Measurements from ENCODE around the gene THRA.
A peak's percentile ranks its signal among the peaks of the same experiment; 100 is the strongest.

Gene THRA

GRCh38 chr17:40065769-40066510 is 3.2 kb downstream of the THRA start:
- DNase-seq: no peak

- no peak for DNase-seq
These were observed 4.9 kb downstream of the THRA start for GRCh38 chr17:40067710-40068109.

GRCh38 chr17:40068129-40068581 is 5.4 kb downstream of the THRA start:
- DNase-seq: no peak

GRCh38 chr17:40068584-40068916 is 5.8 kb downstream of the THRA start:
- no peak for DNase-seq

- peak; percentile 73 for DNase-seq
These were observed 6.4 kb downstream of the THRA start for GRCh38 chr17:40068917-40069750.

GRCh38 chr17:40069751-40070708 is 7.3 kb downstream of the THRA start:
- DNase-seq: peak; percentile 64

GRCh38 chr17:40070709-40071312 is 8.0 kb downstream of the THRA start:
- DNase-seq: no peak

GRCh38 chr17:40071313-40072039 is 8.7 kb downstream of the THRA start:
- no peak for DNase-seq

- DNase-seq: no peak
These were observed 9.4 kb downstream of the THRA start for GRCh38 chr17:40072040-40072734.

- DNase-seq: no peak
These were observed 10.1 kb downstream of the THRA start for GRCh38 chr17:40072735-40073346.

- no peak for DNase-seq
These were observed 10.8 kb downstream of the THRA start for GRCh38 chr17:40073454-40074174.

- no peak for DNase-seq
These were observed 11.4 kb downstream of the THRA start for GRCh38 chr17:40074175-40074512.

GRCh38 chr17:40074871-40075200 is 12.1 kb downstream of the THRA start:
- no peak for DNase-seq

- peak; percentile 73 for DNase-seq
These were observed 12.6 kb downstream of the THRA start for GRCh38 chr17:40075201-40075941.

- no peak for DNase-seq
These were observed 13.3 kb downstream of the THRA start for GRCh38 chr17:40075942-40076498.

GRCh38 chr17:40076591-40076990 is 13.8 kb downstream of the THRA start:
- no peak for DNase-seq

GRCh38 chr17:40079545-40079944 is 16.8 kb downstream of the THRA start:
- no peak for DNase-seq

GRCh38 chr17:40084477-40084876 is 21.7 kb downstream of the THRA start:
- no peak for DNase-seq

All from activated T-cell treated with anti-CD3 and anti-CD28 coated beads, Interleukin-2, amount 50 U/mL, for 1 hour (primary cell).